HG02588 (cell line): ENCODE results near the gene DUSP22.

Source experiments
- ATAC-seq: cut with Tn5 transposase; IDR thresholded peaks from one replicate; pipeline ENCODE4 v1.9.1; 2021; ENCODE audit warnings: mild to moderate bottlenecking, moderate library complexity; ENCODE audit not compliant: unreplicated experiment

DUSP22 gene

DNA sequence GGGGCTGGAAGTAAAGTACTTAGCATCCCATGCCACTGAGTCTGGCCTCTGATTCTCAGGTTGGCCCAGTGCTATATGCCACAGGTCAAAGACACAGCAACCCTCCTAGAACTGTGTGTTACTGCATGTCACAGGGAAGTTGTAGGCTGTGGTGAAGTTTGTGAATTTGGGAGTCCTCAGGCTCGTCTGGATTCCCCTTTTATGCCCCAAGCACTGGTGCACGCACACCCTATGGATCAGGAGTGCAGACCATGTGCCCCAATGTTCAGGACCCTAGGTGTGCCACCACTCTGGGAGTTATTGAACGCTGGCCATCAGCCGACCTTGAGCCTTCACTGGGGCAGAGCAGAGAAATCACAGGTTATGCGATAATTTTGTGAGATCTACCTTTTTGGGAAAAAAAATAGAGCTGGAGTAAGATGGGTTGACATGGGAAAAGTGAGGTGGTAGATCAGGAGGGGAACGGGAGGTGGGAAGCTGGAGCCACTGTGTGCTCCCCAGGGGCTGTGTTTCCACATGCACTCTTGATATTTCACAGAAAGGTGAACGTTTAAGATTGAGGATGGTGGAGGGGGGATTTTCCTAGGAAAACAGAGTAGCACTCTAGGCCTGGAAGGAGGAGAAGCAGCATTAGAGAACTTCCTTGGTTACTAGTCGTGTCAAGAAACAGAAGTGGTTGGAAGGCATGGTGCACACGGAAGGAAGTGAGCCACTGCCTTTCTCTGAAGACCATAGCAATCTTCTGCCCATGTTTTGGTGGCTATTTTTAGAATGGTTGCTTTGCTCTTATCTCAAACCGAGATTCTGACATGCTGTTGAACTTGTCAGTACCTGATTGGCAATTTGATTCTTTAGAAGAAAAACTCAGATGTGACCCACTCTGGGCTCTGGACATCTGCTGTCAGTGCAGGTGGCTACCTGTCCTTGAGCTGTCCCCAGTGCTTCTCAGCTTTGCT lies 44.1 kb downstream of the DUSP22 start:
- ATAC-seq: peak; percentile 31

- ATAC-seq: no peak
Measured at GRCh38 chr6:337805-338368, 45.6 kb downstream of the DUSP22 start.

- no peak for ATAC-seq
Measured at GRCh38 chr6:338815-339262, 46.6 kb downstream of the DUSP22 start.

- ATAC-seq: no peak
Measured at GRCh38 chr6:339480-339879, 47.2 kb downstream of the DUSP22 start.

GRCh38 chr6:340186-340955 lies 48.1 kb downstream of the DUSP22 start:
- ATAC-seq: no peak

- ATAC-seq: peak; percentile 25
Measured at GRCh38 chr6:340991-341827, 48.9 kb downstream of the DUSP22 start.

DNA sequence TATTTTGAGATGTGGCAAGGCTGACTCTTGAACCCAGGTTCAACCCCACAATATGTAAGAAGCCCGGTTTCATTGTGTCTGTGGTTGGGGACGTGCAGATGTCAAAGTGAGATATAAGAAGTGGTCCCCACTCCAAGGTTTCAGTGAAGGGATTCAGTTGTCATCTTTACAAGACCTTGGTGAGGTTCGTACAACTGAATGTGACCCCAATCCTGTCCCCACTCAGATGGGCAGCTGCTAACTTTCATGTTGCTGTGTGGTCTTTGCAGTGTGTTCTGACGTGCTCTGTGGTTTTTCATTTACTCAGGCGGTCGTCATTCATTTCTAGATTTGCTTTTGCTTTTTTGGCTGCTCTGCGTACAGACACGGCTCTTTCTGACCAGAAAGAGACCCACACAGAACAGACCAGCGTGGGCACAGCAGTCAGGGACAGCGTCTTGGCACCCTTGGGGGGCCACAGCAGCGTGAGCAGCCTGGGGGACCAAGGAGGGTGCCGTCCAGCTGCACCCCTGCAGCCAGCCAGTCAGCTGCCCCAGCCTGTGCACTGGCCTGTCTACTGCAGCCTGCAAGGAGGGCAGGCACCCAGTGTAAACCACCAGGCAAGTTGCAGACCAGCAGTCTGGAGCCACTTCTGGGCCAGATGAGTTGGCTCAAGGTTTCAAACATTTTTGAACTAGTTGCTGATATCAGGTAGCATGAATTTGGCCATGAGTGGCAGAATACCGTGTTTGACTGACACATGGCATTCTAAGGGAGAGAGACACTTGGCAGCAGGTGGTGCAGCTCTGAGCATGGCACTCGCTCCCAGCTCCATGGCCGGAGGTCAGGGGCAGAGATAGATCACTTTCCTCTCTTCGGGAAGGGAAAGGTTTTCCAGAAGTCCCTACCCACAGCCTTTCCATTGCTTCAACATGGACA lies 49.9 kb downstream of the DUSP22 start:
- ATAC-seq: peak; percentile 59

DNA sequence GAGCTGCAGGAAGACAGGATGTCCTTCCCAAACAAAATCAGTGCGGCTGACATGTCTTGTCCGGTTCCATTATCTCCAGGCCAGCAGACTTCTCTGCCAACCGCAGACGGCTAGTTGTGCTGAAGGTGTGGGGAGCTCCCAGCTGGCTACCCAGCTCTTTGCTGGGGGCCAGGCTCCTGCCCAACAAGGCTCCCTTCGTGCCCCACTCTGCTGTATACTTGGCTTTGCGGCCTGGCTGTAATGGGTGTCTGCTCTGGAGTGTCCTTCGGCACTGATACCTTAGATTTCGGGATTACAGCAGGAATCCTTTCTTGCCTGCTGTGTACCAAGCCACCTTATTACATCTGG lies 50.5 kb downstream of the DUSP22 start:
- ATAC-seq: no peak

- no peak for ATAC-seq
Measured at GRCh38 chr6:343226-343935, 51.1 kb downstream of the DUSP22 start.

GRCh38 chr6:343960-344815 lies 51.9 kb downstream of the DUSP22 start:
- no peak for ATAC-seq

DNA sequence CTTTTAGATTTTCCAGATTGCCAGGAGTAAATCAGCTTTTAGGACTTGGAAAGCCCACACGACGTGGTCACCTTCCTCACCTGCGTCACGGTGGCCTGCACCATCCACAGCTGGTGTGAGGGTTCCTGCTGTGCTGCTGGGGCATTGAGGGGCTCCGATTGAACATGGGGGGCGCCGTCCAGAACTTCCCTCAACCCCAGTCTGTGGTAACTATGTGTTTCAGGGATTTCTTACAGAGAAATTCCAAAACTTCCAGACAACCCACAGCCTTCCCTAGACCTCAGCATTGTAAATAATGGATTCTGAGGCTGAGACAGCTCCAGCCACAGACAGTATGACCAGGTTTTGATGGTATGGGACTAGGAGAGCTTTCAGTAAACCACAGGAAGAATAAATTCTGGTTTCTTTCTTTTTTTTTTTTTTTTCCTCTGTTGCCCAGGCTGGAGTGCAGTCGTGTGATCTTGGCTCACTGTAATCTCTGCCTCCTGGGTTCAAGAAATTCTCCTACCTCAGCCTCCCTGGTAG lies 52.6 kb downstream of the DUSP22 start:
- no peak for ATAC-seq

DNA sequence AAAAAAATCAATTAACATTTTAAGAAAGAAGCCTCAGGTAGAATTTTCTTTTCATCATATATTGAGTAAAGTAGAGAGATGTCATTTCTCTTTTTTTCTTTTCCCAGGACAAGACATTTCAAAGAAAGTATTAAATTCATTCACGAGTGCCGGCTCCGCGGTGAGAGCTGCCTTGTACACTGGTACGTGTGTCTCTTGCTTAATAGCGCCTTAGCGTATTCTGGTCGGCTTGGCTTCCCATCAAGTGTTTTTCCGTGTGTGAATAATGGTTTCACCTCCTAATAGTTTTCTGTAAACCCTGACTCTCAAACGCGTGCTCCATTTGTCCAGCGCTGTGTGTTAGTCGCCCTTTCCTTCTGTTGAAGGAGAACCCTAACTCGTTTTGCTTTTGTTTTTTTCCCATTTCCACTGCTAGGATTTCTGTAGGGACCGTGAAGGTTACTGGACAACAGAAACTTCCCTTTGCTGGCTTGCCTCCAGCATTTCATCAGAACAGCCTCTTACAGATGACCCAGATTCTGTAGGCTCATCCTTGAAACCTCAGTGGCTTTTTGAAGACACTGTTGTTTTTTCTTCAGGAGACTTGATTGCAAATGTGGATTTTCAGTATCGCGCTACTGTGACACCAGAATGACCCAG lies 53.6 kb downstream of the DUSP22 start:
- ATAC-seq: no peak

GRCh38 chr6:346386-347030 lies 54.2 kb downstream of the DUSP22 start:
- no peak for ATAC-seq

DNA sequence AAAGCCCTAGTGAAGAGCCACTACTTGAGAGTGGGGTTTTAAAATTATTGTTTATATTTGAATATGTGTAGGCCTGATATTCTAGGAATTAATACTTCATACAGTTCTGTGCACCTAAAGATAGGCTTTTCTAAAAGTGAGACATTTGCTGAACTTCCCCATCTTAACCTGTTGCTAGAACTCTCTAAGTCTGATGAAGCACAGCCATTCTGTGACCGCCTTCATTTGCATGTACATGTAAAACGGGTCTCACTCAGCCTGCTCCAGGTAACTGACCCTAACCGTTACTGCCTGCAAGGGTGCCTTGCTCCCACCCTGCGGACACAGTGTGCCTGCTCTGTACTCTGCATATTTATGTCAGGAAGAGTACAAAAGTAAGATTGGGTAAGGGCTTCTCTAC lies 54.9 kb downstream of the DUSP22 start:
- ATAC-seq: peak; percentile 63

GRCh38 chr6:347951-348859 lies 55.9 kb downstream of the DUSP22 start:
- no peak for ATAC-seq

DNA sequence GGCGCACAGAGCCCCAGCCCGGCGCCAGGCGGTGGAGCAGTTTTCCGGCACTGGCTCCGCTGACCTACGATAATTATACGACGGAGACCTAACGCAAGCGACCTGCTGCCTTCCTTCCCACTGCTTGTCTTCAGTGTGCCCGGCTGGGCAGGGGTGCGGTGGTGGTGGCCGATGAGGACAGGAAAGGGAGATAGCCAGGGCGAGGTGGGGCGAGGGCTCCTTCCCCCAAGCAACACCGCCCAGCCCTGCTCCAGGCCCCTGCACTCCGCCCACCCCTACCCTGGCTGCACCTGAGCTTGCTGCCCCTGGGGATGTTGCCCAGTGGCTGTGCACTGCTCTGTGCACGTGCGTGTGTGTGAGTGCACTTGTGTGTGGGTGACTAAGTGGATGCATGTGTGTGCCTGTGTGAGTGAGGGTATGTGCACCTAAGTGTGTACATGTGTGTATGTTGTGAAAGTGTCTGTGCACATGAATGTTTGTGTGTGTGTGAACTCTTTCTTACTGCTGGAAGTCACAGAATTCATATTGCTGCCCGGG lies 56.6 kb downstream of the DUSP22 start:
- no peak for ATAC-seq
